Skeletal muscle tissue (tissue), 4 donors: ENCODE results near the gene PRSS27. TPM values are rescaled to one million over a fixed set of nuclear protein-coding genes. Genes with fewer than 3 reads are reported as not detected.

Experiments used
- H3K27ac ChIP-seq: one replicate; pipeline ENCODE4 v1.7.0; 2013; ENCODE audit warnings: mild to moderate bottlenecking, low read depth, low read length, inconsistent platforms
- H3K27me3 ChIP-seq, 3 donors: one replicate each; pipeline ENCODE4 v1.7.0; 2013; ENCODE audit warnings: low read length in 3 of 3; ENCODE audit not compliant: control insufficient read depth in 3 of 3, insufficient read depth in 3 of 3
- H3K36me3 ChIP-seq, 3 donors: one replicate each; pipeline ENCODE4 v1.7.0; 2013; ENCODE audit warnings: low read length in 3 of 3; ENCODE audit not compliant: control insufficient read depth in 3 of 3, insufficient read depth in 3 of 3
- H3K4me1 ChIP-seq, 3 donors: one replicate each; pipeline ENCODE4 v1.7.0; 2013; ENCODE audit warnings: low read length in 3 of 3, mild to moderate bottlenecking in 3 of 3; ENCODE audit not compliant: control insufficient read depth in 3 of 3, insufficient read depth in 3 of 3
- H3K4me3 ChIP-seq, 3 donors: one replicate each; pipeline ENCODE4 v1.7.0; 2013; ENCODE audit warnings: low read length in 3 of 3
- H3K9ac ChIP-seq, 3 donors: one replicate each; pipeline ENCODE4 v1.7.0; 2013; ENCODE audit warnings: low read length in 3 of 3, mild to moderate bottlenecking in 3 of 3, moderate library complexity in 2 of 3, low read depth in 1 of 3
- H3K9me3 ChIP-seq, 3 donors: one replicate each; pipeline ENCODE4 v1.7.0; 2013; ENCODE audit warnings: low read length in 3 of 3; ENCODE audit not compliant: control insufficient read depth in 3 of 3
- total RNA-seq: library from RNA; depleted of rRNA; stranded (reverse); fragments of >200 nt; gene quantifications from one replicate; pipeline ENCODE4 v1.2.3, GENCODE V29; 2014
- donor health status: Osteomylitis.

PRSS27 gene
- total RNA-seq, 1 donor from 2014 or later = not detected

DNA sequence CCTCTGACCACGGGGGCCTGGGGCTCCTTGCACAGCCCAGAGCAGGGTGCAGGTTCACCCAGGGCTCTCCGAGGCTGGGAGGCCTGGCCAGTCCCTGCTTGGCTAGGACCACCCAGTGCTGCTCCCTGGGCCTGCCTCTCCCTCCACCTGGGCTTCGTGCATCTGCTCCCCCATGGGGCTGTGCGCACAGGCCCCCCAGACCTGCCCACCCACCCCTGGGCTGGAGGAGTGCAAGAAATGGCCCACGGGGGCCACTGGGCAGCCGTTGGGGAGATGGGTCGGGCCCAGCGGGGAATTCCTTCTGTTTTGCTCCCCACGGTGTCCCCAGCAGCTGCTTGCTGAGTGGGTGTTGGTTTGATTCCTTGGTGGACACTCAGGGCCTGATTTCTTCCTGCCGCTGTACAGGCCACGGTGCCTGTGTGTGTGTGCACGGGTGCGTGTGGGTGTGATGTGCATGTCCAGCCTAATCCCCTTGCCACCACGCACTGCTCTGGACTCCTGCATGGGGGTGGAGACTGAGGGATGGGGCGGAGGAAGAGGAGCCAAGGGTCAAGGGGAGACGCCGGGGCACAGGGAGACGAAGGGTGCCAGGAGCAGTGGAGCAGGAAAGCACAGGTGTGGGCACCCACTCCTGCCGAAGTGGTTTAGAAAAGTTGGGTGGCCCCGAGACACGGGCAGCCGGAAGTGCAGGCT lies 8.5 kb downstream of the PRSS27 start:
- Histone ChIP-seq H3K36me3 (peaks cover 14 to 17% (median 15%) of the 10 kb centered on the region in 3 donors), H3K27me3 (peaks cover 5 to 13% (median 5%) of the 10 kb centered on the region in 3 donors), H3K9me3 (no peaks in the 10 kb centered on the region), H3K9ac (no peak overlapping the region), H3K27ac (no peak overlapping the region), H3K4me1 (no peaks in the 10 kb centered on the region), H3K4me3 (no peak overlapping the region)

DNA sequence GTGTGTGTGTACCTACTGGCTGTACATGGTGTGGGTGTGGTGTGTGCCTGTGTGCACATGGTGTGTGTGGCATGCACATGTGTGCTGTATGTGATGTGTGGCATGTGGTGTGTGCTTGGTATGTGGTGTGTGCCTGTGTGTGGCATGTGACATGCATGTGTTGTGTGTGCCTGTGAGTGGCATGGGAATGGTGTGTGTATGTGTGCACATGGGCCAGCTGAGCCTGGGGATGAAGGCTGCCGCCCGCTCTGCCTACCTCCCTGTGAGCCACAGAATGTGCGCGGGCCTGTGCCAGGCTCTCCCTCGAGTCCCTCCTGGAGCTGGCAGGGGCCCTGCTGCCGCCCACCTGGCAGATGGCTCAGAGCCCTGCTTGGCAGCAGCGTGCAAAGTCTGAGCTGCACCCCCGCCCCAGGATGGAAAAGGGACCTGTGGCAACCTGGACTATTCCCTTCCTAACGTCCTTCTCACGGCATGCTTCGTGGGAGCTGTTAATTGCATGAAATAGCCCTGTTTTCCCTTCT lies 9.3 kb downstream of the PRSS27 start:
- Histone ChIP-seq H3K36me3 (peaks cover 17 to 18% (median 17%) of the 10 kb centered on the region in 3 donors), H3K4me1 (peaks cover 0 to 6% (median 5%) of the 10 kb centered on the region in 3 donors), H3K9ac (no peak overlapping the region), H3K9me3 (no peaks in the 10 kb centered on the region), H3K27me3 (peaks cover 0 to 5% (median 5%) of the 10 kb centered on the region in 3 donors), H3K27ac (no peak overlapping the region), H3K4me3 (no peak overlapping the region)

DNA sequence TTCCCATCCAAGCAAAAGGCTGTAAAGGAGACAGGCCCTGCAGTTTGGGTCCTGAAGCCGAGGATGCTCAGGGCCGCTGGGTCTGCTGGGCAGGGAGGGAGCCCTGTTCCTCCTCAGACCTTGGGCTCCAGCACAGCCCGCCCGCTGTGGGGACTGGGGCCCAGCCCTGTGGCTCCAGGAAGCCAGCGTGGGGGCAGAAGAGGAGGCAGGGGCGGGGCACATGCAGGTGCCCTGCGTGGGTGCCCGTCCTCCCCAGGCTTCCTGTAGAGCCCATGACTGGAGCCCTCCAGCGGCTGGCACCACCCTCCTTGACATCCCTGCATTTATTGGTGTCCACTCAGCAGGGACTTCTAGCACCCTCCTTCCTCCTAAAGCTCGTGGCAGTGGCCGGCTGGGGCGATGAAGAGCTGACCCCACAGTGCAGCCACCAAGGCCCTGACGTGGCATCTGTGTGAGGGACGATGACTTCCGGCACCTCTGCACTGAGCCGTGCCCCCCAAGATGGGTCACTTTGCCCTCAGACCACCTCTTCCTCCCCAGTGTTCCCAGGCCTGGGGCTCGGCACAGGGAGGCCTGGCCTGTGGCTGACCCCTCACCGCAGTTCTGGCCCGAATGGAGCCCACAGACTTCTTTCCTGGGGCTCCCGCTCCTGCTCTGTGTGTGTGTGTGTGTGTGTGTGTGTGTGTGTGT lies 9.9 kb downstream of the PRSS27 start:
- peaks cover 5 to 12% (median 9%) of the 10 kb centered on the region in 3 donors for H3K4me1 ChIP-seq

DNA sequence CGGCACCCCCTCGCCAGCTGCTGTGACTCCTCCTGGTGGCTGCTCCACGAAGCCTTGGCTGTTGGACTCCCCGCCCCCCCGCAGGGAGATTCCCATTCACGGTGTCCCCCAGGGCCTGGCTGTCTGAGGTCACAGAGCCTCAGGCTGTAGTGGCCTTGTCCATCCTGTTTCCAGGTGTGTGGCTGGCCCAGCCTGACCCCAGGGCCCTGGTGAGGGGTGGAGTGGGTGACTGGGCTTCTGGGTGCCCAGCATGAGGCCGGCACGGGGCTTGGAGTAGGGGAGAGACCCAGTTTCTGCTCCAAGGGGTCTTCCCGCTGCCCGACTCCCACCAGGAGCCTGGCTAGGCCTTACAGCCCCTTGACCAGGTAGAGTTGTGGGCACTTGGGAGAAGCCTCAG lies 10.4 kb downstream of the PRSS27 start:
- H3K4me3 ChIP-seq = no peak overlapping the region
- H3K9me3 ChIP-seq = no peaks in the 10 kb centered on the region
- H3K27ac ChIP-seq = no peak overlapping the region
- H3K27me3 ChIP-seq = peaks cover 0 to 3% (median 3%) of the 10 kb centered on the region in 3 donors
- peaks cover 20 to 29% (median 21%) of the 10 kb centered on the region in 3 donors for H3K36me3 ChIP-seq
- H3K4me1 ChIP-seq = peaks cover 11 to 18% (median 14%) of the 10 kb centered on the region in 3 donors
- H3K9ac ChIP-seq = no peak overlapping the region

More for the DNA sequence above, 9.9 kb downstream of the PRSS27 start:
- no peak overlapping the region for H3K9ac ChIP-seq
- H3K27me3 ChIP-seq = peaks cover 0 to 5% (median 3%) of the 10 kb centered on the region in 3 donors
- H3K9me3 ChIP-seq = no peaks in the 10 kb centered on the region
- H3K36me3 ChIP-seq = peaks cover 17 to 23% (median 19%) of the 10 kb centered on the region in 3 donors
- no peak overlapping the region for H3K4me3 ChIP-seq
- H3K27ac ChIP-seq = no peak overlapping the region

DNA sequence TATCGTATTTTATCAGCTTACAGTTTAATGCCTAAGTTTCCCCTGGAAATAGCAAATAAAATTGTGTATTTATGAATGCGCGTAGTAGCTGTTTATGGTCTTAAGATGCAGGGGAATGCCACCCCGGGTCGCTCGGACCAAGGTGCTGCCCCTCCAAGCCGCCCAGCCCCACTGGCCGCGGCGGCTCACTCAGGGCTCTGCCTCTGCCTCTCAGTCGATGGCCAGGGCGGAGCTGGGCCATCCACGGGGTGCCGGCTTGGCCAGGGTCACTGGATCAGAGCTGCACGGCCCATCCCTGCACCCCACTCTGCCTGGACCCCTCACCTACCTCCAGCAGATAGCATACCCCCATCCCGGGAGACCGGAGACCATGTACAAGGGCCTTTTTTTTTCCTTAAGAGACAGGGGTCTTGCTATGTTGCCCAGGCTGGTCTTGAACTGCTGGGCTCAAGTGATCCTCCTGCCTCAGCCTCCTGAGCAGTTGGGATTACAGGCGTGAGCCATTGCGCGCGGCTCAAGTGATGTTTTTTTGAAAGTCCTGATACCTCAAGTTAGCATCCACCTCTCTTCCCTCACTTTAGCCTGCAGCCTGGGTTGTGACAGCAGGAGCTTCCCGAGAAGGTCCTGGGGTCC lies 11.0 kb downstream of the PRSS27 start:
- Histone ChIP-seq H3K9ac (no peak overlapping the region), H3K27ac (no peak overlapping the region), H3K27me3 (peaks cover 0 to 3% (median 3%) of the 10 kb centered on the region in 3 donors)

DNA sequence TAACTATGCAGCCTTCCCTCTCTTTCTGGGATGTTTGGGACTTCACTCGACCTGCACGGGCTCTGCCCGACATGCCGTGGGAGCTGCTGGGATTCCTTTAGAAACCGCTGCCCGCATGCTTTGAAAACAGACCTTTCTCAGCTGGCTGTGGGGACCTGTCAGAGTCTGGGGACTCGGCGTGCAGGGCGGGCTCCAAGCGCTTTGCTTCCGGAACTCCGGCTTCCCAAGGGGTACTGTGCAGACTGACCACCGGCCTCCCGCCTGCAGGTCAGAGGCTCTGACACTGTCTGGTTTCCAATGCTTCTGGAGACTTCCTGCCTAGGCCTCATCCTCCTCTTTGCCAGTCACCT lies 11.8 kb downstream of the PRSS27 start:
- no peak overlapping the region for H3K4me3 ChIP-seq
- no peaks in the 10 kb centered on the region for H3K9me3 ChIP-seq
- peaks cover 0 to under 1% (median 0%) of the 10 kb centered on the region in 3 donors for H3K27me3 ChIP-seq
- peaks cover 20 to 29% (median 21%) of the 10 kb centered on the region in 3 donors for H3K36me3 ChIP-seq
- H3K27ac ChIP-seq = no peak overlapping the region
- H3K9ac ChIP-seq = no peak overlapping the region
- H3K4me1 ChIP-seq = peaks cover 22 to 31% (median 26%) of the 10 kb centered on the region in 3 donors

More for the DNA sequence above, 11.0 kb downstream of the PRSS27 start:
- Histone ChIP-seq H3K4me1 (peaks cover 16 to 23% (median 19%) of the 10 kb centered on the region in 3 donors), H3K36me3 (peaks cover 20 to 29% (median 21%) of the 10 kb centered on the region in 3 donors), H3K9me3 (no peaks in the 10 kb centered on the region), H3K4me3 (no peak overlapping the region)

DNA sequence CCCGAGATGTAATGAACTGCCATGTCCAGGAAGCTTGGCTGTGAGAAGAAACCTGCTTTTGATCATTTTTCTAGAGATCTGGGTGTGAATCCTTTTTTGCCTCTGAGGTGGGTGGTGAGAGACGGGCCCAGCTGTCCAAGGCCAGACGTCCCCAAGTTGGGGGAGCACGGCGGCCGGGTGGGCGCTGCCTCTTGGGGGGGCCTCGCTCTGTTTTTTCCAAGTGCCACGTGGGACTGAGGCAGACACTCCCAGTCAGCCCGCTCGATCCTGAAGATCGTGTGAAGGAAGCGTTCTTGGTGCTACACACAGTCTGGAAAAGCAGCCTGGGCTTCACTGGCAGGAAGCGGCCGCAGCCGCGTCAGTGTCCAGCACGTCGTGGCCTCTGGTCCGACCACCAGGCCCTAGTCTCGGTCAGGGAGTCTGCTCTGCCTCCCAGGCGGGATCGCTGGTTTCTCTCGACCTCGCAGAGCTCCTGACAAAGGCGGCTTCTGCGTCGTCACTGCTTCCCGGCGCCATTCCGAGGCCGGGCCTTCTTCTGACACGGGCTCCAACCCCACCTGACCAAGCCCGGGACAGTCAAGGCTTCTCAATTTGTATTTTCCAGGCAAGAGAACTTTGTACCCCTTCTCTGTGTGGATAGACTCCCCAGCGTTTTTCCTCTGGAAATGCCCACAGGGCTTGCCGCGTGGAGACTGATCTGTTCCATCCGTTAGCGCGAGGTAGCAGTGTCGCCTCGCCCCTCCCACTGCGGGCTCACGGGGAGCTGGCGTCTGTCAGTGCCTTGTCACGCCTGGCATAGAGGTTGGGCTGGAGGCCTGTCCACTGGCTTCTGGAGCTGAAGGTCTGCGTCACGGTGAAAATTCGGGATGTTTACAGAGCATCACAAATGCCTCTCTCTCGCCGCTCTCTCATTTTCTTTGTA lies 12.4 kb downstream of the PRSS27 start:
- Histone ChIP-seq H3K9me3 (no peaks in the 10 kb centered on the region), H3K4me3 (no peak overlapping the region), H3K4me1 (peaks cover 26 to 38% (median 33%) of the 10 kb centered on the region in 3 donors), H3K27ac (no peak overlapping the region), H3K9ac (no peak overlapping the region), H3K36me3 (peaks cover 22 to 30% (median 23%) of the 10 kb centered on the region in 3 donors), H3K27me3 (no peaks in the 10 kb centered on the region)

DNA sequence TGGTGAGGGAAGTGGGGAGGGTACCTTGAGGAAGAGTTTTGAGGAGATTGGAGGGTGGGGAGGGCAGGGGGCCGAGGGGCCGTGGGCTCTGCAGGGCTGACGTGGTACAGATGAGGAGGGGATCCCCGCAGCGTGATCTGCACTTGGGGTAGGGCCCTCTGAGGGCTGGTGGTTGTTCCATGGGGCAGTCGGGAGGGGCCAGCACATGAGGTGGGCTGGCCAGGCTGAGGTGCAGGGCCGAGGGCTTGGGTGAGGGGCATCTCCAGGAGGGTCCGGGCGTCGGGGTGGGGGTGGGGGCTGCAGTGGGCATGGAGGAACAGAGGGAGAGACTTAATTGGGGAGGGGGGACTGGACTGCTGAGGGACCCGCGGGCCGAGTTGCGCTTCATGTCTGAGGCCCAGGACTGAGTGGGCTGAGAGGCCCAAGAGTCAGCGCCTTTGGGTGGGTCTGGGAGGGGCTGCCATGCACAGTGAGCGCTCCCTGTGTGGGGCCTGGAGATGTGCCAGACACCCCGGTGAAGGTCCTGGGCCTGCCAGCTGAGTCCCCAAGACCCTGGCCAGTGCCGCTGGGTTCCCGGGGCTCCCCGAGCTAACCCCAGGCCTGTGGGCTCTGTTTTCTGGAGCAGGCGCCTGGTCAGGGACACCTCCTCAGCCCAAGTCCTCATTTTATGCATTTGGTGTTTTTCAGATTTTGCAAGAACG lies 13.3 kb downstream of the PRSS27 start:
- H3K27me3 ChIP-seq = no peaks in the 10 kb centered on the region
- H3K9me3 ChIP-seq = no peaks in the 10 kb centered on the region
- H3K4me1 ChIP-seq = peaks cover 31 to 45% (median 37%) of the 10 kb centered on the region in 3 donors
- no peak overlapping the region for H3K4me3 ChIP-seq
- peaks cover 28 to 35% (median 30%) of the 10 kb centered on the region in 3 donors for H3K36me3 ChIP-seq
- H3K9ac ChIP-seq = no peak overlapping the region
- H3K27ac ChIP-seq = no peak overlapping the region

DNA sequence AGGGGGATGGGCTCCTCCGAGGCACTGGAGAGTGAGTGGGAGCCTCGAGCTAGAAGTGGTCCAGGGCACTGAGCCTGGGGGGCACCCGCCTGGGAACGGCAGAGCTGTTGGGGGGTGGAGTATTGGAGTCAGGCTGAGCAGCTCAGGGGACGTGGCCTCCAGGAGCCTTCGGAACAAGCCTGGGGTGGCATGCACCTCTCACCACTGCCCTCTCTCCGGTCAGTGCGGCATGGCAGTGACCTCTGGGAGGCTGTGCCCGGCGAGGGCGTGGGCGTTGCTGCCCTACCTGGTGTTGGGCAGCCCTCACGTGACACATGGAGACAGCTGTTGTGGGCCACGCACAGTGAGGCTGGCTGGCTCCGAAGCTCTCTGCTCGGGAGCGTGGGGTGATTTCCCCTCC lies 13.9 kb downstream of the PRSS27 start:
- no peaks in the 10 kb centered on the region for H3K27me3 ChIP-seq
- H3K27ac ChIP-seq = no peak overlapping the region
- no peaks in the 10 kb centered on the region for H3K9me3 ChIP-seq
- no peak overlapping the region for H3K9ac ChIP-seq
- H3K4me1 ChIP-seq = peaks cover 31 to 45% (median 37%) of the 10 kb centered on the region in 3 donors
- peaks cover 30 to 37% (median 33%) of the 10 kb centered on the region in 3 donors for H3K36me3 ChIP-seq
- no peak overlapping the region for H3K4me3 ChIP-seq
